NCI-H2081 (cell line): ENCODE data around the gene TBC1D12.

Experiments
- DNase-seq, 2 experiments: peaks; one replicate each; lab custom pipeline; 2025; lab: John Stamatoyannopoulos, UW

Gene TBC1D12

DNA sequence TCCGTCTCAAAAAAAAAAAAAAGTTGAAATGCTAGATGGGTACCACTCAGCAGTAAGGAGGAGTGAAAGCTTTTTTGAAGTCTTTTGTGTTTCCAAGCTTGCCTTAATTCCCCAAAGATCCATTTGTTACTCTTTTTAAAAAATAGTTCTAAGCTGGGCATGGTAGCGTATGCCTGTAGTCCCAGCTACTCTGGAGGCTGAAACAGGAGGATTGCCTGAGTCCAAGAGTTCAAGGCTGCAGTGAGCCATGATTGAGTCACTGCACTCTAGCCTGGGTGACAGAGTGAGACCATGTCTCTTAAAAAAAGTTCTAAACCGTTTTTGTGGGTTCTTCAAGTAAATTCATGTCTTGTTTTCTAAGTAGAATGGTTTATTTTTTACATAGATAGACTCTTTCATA, 5.3 kb downstream of the TBC1D12 start:
- DNase-seq, result no peak

DNA sequence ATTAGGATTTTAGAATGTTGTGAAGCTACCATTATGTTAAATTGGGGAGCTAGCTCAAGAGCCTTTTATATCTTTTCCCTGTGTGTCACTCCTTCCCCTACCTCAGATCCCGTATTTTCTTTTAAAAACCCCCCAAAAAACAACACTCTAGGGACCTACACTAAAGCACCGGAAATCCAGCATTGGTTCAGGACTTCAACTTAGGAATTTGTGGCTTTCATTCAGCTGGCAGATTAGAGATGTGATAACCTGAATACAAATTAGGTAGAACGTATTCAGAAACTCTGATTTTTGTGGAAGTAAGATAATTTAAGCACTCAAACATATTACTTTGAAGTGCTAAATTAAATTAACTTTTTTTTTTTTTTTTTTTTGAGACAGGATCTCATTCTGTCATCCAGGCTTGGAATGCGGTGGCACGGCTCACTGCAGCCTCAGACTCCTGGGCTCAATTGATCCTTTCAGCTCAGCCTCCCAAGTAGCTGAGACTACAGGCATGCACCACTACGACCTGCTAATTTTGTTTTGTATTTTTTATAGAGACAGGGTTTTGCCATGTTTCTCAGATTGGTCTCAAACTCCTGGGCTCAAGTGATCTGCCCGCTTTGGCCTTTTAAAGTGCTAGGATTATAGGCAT, 6.8 kb downstream of the TBC1D12 start:
- DNase-seq, result no peak

DNA sequence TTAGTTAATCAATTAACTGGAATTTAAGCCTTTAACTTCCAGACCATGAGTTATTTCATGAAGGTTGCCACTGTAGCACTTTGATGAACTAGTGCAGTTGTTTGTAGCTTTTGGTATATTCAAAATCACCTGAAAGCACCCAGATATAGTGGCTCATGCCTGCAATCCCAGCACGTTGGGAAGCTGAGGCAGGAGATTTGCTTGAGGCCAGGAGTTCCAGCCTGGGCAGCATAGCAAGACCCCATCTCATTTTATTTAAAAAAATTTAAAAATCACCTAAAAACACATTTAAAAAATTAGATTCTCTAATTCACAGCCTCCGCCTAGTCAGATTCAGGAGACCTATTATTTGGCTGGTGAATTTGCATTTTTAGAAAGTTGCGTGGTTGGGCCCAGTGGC, 9.0 kb downstream of the TBC1D12 start:
- DNase-seq, result no peak

DNA sequence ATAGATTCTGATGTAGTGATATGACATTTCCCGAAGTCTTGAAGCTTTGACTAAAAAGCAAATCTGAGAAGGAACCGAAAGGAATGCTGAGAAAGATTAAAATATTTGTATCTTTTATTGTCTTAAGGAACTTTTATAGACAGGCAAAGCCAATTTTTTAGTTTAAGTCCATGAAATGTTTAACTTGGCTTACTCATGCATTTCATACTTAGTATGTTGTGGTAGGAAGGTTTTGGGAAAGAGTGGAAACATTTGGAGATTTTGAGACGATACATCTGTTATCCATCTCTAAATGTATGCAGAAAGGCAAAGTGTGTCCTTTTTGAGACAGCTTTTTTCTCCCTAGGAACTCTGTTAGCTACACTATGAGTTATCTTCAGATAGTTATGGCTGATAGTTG, 10.1 kb downstream of the TBC1D12 start:
- no peak for DNase-seq

DNA sequence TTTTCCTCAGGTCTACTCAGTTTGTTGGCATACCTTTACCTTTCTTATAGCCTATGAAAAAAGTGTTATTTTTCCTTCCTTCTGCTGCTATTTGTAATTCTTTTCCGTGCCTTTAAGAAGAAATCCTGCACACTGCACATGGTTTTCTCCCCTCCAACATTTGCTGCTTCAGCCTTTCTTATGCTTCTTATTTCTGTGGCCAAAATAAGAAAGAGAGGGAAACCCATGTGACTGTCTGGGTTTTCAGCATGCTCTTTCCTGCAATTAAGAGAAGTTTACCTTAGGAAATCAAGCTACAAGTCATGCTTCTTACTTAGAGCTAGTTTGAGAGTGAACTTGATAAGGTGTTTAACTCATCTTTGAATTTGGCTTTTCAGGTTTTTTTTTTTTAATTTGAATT, 11.0 kb downstream of the TBC1D12 start:
- no peak for DNase-seq

DNA sequence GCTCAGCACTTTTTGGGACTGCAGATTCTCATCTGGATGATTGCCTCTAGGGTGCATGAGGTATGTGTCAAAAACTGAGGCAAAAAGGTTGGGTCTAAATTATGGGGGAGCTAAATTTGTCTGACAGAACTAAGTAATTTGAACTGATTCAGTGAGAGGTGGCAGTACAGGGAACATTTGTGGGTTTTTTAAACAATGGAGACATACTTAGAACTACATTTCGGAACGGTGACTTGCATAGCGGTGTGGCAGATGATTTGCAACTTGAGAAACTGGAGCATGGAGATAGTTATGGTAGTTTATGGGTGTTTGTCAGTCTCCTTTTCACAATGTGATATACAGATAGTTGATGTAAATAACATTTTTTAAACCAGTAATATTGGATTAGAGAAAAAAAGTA, 14.6 kb downstream of the TBC1D12 start:
- DNase-seq, result no peak

DNA sequence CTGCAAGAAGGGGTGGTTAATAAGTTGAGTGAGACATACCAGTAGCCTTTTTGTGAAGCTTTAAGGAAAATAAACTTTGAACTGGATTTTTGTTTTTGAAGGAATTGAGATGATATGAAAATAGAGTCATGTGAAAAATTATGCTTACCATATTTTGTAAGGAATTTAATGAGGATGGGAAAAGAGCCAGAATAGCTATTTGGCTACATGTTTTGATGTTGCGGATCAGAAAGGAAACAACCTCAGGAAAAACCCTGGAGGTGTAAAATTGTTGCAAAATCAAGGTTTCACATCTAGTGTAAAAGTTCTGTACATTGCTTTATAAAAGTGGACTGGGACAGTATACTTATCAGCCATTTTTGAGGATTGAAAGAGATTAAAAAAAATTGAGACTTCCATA, 15.0 kb downstream of the TBC1D12 start:
- no peak for DNase-seq

DNA sequence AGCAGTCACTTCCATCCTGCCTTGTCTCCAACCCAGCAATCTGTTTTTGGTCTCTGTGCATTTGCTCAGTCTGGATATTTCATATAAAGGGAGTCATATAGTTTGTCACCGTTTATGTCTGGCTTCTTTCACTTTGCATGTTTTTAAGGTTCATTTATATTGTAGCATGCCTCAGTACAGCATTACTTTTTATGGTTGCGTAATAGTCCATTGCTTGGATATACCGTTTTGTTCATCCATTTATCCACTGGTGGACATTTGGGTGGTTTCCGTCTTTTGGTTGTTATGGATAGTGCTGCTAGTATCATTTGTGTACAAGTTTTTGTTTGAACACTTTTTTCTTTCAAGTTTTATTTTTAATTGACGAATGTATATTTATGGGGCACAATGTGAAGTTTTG, 18.2 kb downstream of the TBC1D12 start:
- no peak for DNase-seq

DNA sequence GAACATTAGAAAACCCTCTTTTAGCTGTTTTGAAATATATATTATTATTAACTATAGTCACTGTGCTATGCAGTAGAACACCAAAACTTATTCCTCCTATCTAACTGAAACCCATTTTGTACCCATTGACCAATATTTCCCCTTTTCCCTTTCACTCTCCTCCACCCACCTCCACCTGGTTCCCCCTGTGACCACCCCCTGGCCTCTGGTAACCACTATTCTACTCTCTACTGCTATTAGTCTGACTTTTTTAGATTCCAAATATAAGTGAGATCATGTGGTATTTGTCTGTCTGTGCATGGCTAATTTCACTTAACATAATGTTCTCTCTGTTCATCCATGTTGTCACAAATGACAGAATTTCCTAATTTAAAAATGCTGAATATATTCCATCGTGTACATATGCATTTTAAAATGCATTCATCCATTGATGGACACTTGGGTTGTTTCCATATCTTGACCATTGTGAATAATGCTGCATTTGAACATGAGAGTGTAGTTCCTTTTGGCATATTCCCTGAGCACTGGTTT, 18.7 kb downstream of the TBC1D12 start:
- no peak for DNase-seq

DNA sequence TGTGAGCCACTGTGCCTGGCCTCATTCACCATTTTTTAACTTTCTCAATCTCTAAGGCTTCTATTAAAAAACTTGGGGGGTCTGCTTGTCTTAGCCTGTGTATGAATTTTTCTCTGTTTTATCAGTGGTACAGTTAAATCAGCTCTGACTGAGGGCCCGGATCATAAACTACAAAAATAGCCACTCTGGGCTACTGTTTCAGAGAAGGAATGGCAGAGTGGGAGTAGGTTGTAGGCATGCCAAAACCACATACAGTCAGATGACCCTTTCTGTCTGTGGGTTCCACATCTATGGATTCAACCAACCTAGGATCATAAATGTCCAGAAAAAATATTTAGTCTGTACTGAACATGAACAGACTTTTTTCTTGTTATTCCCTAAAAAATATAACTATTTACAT, 21.3 kb downstream of the TBC1D12 start:
- DNase-seq, result no peak

DNA sequence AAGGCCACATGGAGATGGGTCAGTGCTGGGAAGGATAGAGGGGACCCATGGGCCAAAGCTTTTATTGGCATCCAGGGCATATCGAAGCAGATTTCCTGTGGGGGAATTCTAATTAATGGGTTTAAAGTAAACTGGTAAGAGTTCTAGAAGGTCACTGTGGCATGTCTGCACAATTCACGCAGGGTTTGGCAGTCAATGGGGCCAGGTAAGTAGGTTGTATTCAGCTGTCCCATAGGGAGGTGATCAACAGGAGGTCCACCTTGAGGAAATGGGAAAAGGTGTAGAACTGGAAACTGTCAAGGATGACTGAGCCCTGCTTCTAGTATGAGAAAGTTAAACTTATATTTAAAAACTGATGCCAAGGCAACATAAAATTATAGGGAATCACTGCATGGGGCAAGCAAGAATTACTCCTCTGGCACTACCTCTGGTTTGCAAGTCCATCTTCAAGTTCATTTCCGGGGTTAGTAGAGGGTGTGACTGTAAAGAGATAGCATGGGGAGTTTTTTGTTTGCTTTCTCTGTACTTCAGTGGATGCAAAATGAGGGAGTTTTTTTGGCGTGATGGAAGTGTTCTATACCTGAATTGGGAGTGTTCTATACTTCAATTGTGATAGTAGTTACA, 22.5 kb downstream of the TBC1D12 start:
- no peak for DNase-seq

DNA sequence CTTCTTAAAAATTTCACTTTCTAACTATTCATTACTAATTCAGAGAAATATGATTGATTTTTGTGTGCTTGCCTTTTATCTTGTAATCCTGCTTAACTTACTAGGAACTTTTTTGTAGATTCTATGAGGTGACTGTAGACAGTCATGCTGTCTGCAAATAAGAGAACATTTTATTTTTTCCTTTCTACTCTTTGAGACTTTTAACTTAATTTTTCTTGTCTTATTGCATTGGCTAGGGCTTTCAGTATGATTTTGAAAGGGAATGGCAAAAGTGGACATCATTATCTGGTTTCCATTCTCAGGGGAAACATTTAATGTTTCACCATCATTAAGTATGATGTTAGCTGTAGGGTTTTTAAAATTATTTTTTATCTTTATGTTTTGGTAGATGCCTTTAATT, 23.6 kb downstream of the TBC1D12 start:
- no peak for DNase-seq

DNA sequence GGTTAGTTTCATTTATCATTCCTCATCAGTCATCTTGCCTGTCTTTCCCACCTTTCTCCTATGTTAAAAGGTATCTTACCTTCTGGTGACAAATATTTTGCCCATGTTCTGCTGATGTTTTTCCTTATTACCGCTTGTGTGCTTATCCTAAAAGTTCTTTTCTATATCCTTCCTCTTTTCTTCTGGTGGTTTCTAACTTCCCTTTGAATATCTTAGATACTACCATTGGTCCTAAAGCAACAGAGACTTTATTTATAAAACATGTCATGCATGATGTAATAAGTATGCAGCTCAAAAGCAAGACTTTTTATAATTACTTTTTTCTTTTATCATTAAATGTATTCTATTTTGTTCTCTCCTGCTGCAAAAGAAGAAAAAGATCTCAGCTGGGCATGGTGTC, 24.8 kb downstream of the TBC1D12 start:
- no peak for DNase-seq

DNA sequence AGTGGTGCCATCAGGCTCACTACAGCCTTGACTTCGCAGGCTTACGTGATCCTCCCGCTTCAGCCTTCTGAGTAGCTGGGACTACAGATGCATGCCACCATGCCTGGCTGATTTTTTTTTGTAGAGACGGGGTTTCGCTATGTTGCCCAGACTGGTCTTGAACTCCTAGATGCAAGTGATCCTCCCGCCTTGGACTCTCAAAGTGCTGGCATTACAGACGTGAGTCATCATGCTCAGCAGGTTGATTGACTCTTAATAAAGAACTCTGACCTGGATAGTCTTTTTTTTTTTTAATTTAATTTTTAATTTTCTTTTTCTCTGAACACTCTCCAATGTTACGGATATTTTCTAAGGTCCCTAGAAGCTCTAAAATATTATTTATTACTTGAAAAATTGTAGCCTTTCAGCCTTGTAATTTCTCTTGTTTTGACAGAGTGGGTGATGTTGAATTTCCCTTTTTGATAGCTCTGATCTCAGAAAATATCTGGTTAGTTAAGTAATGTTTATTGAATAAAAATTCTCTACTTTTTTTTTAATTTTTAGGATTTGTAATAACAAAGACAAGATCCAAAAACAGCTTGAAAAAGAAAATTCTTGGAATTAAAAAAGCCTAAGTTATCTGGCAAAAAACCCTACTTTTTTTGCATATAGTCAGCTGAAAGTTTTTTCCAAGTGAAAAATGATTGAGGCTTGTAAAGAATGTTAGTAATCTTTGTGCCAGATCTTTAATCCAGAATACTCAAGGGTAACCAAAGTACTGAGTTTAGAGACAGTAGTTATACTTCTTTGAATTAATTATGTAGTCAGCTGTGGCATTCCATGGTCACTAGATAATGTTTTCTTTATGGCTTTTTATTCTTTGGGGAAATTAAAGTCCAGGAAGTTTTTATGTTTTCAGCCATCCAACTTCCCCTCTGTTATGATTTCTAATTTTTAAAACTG, 26.7 kb downstream of the TBC1D12 start:
- DNase-seq, result no peak

DNA sequence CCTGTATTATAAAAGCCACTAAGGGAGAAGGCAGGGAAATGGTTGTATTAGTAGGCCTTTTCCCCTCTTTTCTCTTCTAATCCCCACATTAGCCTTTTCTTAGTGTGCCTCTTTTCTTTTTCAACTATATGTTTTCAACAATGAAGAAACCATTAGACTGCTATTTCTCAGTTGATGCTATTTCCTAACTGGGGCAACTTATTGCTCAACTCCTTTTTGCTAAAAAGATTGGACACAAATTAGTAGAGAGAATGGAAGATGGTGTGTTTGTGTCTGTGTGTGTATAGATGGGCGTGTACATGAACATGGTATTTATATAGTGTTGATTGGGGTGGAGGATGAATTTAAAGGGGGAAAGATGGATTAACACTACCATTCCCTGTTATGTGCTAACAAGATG, 28.4 kb downstream of the TBC1D12 start:
- DNase-seq, result no peak

DNA sequence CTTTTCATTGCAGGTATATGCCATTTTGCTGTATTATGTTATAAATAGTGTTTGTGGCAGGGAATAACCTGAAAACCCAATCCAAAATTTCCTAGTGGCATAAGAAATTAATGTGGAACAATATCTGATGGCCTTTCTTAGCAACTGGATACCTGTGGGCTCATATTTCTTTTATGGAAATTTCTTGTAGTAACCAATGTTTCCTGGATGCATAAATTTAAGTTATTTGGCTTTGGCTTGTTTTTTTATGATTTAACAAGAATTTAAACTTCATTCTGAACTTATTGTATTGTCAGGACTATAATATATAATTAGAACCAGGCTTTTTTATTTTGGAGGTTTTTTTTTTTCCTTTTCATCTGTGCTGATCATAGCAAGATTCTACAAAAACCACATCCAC, 30.1 kb downstream of the TBC1D12 start:
- no peak for DNase-seq

DNA sequence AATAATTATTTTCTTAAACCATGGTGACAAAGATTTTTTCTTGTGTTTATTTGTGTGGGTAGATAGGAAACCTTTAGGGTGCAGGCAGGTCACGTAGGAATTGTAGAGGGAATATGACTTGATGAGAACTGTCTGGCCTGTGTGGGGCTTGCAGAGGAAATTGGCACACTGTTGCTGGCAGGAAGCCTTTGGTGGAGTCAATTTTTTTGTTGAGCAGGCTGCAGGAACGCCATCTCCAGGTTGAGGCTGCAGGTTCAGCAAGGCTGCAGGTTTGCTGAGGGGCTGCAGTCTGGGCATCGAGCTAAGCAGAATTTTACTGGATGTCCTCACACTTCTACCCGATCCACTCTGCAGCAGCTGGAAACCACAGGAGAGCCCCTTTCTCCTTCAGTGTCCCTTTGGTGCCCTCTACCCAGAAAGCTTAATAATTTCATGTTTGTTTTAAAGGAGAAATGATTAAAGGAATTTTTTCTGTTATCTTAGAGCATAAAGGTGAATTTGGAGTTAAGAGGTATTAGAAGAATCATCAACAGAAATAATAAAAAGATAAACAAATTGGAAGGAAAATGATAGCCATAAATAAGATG, 37.0 kb downstream of the TBC1D12 start:
- no peak for DNase-seq

DNA sequence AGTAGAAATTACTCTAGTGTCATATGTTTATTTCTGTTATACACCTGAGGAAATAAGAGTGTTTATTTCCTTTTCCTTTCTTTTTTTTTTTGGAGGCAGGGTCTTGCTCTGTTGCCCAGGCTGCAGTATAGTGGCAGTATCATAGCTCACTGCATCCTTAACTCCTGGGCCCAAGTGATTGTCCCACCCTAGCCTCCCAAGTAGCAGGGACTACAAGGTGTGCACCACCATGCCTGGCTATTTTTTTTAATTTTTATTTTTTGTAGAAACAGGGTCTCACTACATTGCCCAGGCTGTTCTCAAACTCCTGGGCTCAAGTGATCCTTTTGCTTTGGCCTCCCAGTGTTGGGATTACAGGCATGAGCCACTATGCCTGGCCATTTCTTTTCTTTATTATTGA, 37.8 kb downstream of the TBC1D12 start:
- no peak for DNase-seq

DNA sequence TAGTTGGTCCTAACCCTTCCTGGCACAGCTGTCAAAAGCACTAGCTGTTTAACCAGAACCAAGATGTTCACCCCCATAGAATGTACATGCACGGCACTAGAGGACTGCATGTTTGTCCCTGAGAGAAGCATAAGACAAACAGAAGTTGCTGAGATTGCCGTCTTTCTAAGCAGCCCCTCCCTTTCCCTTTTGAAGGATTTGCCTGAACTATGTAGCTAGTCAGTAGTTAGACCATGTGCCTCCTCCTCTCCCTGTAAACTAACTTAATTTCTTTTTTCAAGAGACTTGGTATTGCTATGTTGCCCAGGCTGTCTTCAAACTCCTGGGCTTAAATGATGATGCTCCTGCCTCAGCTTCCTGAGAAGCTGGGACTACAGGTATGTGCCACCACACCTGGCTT, 40.7 kb downstream of the TBC1D12 start:
- DNase-seq, result no peak

DNA sequence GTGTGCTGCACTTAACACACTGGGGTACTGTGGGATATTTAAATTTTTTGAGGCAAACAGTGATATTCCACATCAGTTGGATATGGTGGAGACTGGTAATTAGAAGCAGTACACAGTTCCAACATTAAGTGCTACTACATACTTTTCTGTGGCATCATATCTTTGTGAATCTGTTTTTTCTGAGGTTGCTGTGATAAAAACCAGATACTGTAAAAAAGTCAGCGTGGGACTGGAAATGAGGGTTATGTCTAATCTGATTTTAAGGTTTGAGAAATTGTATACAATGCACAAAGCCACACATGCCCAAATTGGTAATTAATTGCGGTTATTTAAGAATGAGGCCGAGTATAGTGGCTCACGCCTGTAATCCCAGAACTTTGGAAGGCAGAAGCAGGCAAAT, 41.2 kb downstream of the TBC1D12 start:
- DNase-seq, result no peak

DNA sequence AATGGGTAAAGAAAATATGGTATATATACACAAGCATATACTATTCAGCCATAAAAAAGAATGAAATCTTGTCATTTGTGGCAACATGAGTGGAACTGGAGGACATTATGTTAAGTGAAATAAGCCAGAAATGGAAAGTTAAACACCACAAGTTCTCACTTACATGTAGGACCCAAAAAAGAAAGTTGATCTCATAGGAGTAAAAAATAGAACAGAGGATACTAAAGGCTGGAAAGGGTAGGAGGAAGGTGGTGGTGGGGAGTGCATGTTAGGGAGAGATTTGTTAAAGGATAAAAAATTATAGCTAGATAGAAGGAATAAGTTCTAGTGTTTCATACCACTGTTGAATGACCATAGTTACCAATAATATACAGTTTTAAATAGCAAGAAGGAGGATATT, 48.4 kb downstream of the TBC1D12 start:
- no peak for DNase-seq

DNA sequence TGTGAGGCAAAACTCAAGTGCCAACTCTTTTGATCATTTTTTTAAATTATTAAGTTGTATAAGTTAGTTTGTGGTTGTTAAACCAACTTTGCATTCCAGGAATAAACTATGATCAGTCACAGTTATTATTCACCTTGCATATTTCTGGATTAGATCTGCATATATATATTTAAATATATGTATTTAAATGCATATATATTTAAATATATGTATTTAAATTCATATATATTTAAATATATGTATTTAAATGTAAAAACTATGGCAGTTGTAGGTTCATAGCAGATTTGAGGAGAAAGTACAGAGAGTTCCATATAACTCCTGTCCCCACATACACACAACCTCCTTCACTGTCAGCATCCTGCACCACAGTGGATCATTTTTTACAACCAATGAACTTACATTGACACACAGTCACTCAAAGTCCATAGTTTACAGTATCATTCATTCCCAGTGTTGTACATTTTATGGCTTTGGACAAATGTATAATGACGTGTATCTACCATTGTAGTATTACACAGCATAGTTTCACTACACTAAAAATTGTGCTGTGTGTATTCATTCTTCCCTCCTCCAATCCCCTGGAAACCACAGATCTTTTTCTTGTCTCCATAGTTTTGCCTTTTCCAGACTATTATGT, 49.7 kb downstream of the TBC1D12 start:
- no peak for DNase-seq
